Type B pancreatic cell (in vitro differentiated cells): ENCODE results near the gene S100A4. TPM values are rescaled to one million over a fixed set of nuclear protein-coding genes. Genes with fewer than 3 reads are reported as not detected.
"Not testable (repeated sequence)": the region's sequence is repeated elsewhere in the genome, so short reads cannot be mapped to it uniquely, and the experiment has no call there.

ENCODE experiments used
- DNase-seq: peaks from one replicate; pipeline ENCODE4 v3.0.0; 2021; ENCODE audit warnings: mixed read lengths; ENCODE audit not compliant: unreplicated experiment; ENCODE audit errors: extremely low spot score
- H3K27ac Mint-ChIP-seq: 2 replicates; pipeline ENCODE4 v1.8.0; 2021; ENCODE audit warnings: mild to moderate bottlenecking, mixed read lengths
- H3K27me3 Mint-ChIP-seq: 2 replicates; pipeline ENCODE4 v1.8.0; 2021; ENCODE audit warnings: mixed read lengths
- H3K36me3 Mint-ChIP-seq: 2 replicates; pipeline ENCODE4 v1.8.0; 2021; ENCODE audit warnings: mixed read lengths
- H3K4me1 Mint-ChIP-seq: one replicate; pipeline ENCODE4 v1.8.0; 2021; ENCODE audit warnings: mixed read lengths; ENCODE audit not compliant: unreplicated experiment
- H3K4me3 Mint-ChIP-seq: 2 replicates; pipeline ENCODE4 v1.8.0; 2021; ENCODE audit warnings: mild to moderate bottlenecking, mixed read lengths
- H3K9me3 Mint-ChIP-seq: 2 replicates; pipeline ENCODE4 v1.8.0; 2021; ENCODE audit warnings: mixed read lengths
- long read RNA-seq: library from polyadenylated mRNA; unstranded; transcript quantifications from one replicate; pipeline ENCODE4 v2.0.0, GENCODE V29; 2020
- total RNA-seq: library from RNA; stranded (reverse); gene quantifications from 2 replicates; pipeline ENCODE4 v1.2.1, GENCODE V29; 2021; ENCODE audit warnings: low replicate concordance
- TF ChIP-seq, protein P1 (sequence below): fragments of 200-600 bp; sonication (generic); conservative IDR thresholded peaks from 2 replicates; pipeline ENCODE4 v1.5.0; 2021; ENCODE audit warnings: antibody characterized with exemption, mild to moderate bottlenecking

The S100A4 gene
- total RNA-seq = 61.0 and 200 TPM in 2 replicates
- long read RNA-seq, transcript S100A4-204 (3 exons, 600 nt) = major isoform, 41 of 101 reads
- long read RNA-seq, transcript S100A4-203 (3 exons, 573 nt) = minor isoform, 22 of 101 reads
- long read RNA-seq, transcript S100A4-206 (2 exons, 755 nt) = minor isoform, 30 of 101 reads
- long read RNA-seq, partial matches to known transcripts = 2 of 101 reads
- long read RNA-seq, other reads (novel, unspliced or antisense) = 4 of 101 reads

DNA sequence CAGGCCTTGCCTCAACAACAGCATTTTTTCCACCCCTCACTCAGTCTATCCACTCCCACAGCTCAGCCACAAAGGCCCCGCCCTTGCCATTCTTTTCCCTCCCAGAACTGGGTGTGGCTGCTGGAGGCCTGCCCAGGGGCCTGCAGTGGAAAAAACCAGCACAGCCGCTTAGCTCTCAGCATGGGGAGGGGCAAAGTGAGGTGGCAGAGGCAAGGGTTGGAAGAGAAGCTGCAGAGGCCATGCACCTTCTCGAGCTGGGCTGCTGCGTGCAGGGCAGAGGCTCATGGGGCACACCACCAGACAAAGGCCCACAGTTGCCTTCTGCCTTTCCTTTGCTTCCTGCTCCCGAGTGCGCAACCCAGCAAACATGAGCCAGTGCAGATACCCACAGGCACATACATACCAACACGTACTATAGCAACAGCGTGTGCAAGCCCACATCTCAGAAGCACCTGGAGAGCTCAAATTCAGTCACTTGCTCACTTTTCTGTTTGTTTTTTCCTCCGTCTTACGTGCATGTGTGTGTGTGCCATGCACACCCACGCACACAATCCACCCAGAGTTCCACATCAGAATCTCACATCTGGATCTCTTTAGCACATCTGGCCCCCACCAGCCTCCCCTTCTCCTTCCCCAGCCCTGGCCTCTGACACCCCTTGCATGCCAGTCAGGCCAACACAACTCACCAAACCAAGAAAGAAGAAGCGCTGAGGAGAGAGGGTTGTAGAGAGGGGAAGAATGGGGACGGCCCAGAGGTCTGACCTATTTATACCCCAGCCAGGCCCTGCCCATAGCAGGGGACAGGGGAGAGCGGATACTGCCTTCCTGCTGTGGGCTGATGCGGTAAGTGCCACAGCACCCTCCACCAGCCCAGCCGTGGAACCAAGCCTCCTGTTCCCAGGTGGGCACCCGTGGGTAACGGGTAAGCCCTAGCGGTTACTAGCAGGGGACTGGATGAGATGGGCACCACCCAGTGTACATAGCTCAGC is at the start of gene S100A4:
S100A4 (minus strand) TSS at position 740 of the 989 bp plus-strand sequence. CDS start 1,012 bp downstream, outside the sequence.
- Mint-ChIP-seq H3K4me1 (peaks cover 57% of the 10 kb centered on the region), H3K27me3 (no peaks in the 10 kb centered on the region), H3K4me3 (peak within 1 kb of the TSS; percentile 88), H3K27ac (peak within 1 kb of the TSS; percentile 99), H3K36me3 (no peaks in the 10 kb centered on the region), H3K9me3 (no peaks in the 10 kb centered on the region)
- peak; percentile 91 for DNase-seq
- TF ChIP-seq, protein P1, sequence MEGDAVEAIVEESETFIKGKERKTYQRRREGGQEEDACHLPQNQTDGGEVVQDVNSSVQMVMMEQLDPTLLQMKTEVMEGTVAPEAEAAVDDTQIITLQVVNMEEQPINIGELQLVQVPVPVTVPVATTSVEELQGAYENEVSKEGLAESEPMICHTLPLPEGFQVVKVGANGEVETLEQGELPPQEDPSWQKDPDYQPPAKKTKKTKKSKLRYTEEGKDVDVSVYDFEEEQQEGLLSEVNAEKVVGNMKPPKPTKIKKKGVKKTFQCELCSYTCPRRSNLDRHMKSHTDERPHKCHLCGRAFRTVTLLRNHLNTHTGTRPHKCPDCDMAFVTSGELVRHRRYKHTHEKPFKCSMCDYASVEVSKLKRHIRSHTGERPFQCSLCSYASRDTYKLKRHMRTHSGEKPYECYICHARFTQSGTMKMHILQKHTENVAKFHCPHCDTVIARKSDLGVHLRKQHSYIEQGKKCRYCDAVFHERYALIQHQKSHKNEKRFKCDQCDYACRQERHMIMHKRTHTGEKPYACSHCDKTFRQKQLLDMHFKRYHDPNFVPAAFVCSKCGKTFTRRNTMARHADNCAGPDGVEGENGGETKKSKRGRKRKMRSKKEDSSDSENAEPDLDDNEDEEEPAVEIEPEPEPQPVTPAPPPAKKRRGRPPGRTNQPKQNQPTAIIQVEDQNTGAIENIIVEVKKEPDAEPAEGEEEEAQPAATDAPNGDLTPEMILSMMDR = no peak

DNA sequence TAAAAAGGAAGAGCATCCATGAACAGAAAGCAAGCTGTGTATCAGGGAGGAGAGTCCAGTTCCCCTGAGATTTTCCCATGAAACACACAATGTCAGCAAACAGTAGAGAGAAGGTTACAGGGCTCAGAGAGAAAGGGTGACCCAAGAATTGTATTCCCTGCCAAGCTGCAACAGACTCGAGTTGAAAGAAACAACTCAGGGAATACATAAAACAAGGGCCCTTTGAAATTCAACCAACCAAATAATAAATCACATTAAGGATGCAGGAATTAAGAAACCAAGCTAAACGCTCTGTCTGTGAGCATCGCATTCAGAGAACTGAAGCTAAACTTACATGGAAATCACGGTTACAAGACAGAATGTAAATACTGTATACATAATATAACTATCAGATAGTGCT is 47.1 kb upstream of the S100A4 start:
- H3K4me3 Mint-ChIP-seq = no peak overlapping the region
- no peak overlapping the region for H3K27ac Mint-ChIP-seq

DNA sequence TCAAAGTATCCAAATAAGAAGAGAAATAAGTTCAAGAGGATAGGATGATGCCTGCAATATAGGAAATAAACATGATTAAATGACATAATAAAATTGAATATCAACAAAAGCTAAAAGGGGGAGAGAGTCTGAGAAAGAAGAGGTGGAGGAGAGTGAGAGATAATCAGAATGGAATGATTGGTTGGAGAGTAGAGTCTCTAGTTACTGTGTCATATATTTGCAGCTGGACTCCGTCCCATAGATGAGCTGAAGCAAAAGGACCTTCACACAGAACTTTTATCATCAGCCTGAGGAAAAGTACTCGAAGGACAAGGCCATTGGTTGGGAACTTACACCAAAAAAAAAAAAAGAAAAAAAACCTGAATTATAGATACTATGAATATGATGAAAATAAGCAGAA is 42.9 kb upstream of the S100A4 start:
- H3K4me3 Mint-ChIP-seq = no peak overlapping the region
- no peaks in the 10 kb centered on the region for H3K9me3 Mint-ChIP-seq
- DNase-seq = no peak
- no peak overlapping the region for H3K27ac Mint-ChIP-seq
- H3K4me1 Mint-ChIP-seq = peaks cover 7% of the 10 kb centered on the region
- TF ChIP-seq, protein P1 = no peak
- H3K27me3 Mint-ChIP-seq = no peaks in the 10 kb centered on the region
- no peaks in the 10 kb centered on the region for H3K36me3 Mint-ChIP-seq

More for the DNA sequence above, 47.1 kb upstream of the S100A4 start:
- Mint-ChIP-seq H3K27me3 (no peaks in the 10 kb centered on the region), H3K4me1 (peaks cover 4% of the 10 kb centered on the region), H3K36me3 (no peaks in the 10 kb centered on the region), H3K9me3 (no peaks in the 10 kb centered on the region)
- TF ChIP-seq, protein P1 = no peak
- no peak for DNase-seq

DNA sequence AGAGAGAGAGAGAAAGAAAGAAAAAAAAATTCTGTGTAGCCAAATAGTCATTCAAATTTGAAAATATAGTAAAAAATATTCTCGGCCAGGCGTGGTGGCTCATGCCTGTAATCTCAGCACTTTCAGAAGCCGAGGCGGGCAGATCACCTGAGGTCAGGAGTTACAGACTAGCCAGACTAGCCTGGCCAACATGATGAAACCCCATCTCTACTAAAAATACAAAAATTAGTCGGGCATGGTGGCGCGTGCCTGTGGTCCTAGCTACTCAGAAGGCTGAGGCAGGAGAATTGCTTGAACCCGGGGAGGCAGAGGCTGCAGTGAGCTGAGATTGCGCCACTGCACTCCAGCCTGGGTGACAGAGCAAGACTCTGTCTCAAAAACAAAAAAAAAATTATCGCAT is 42.4 kb upstream of the S100A4 start:
- not testable (repeated sequence) for H3K36me3 Mint-ChIP-seq, DNase-seq, H3K9me3 Mint-ChIP-seq, H3K4me3 Mint-ChIP-seq, H3K27me3 Mint-ChIP-seq, H3K4me1 Mint-ChIP-seq, H3K27ac Mint-ChIP-seq

GRCh38 chr1:153587314-153587713 is 41.7 kb upstream of the S100A4 start:
- Mint-ChIP-seq H3K27ac (no peak overlapping the region), H3K36me3 (no peaks in the 10 kb centered on the region), H3K4me3 (no peak overlapping the region), H3K9me3 (no peaks in the 10 kb centered on the region), H3K4me1 (peaks cover 3% of the 10 kb centered on the region), H3K27me3 (no peaks in the 10 kb centered on the region)
- TF ChIP-seq, protein P1 = no peak
- DNase-seq = no peak

DNA sequence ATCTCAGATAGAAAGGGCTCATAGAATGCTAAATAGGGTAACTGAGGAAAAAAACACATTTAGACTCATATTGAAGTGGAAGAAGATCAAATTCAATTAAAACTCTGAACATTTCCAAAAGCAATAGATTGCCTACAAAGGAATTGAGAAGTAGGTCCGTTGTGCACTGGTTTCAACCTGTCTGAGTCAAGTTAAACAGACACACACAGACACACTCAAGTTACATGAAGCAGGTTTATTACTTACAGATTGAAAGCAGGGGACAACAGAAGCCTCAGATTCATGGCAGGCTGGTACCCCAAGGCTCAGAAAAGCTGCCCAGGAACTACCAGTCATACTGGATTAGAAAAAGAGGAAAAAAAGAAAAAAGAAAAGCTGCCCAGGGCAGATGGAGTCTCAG is 40.7 kb upstream of the S100A4 start:
- TF ChIP-seq, protein P1 = no peak
- Mint-ChIP-seq H3K27ac (no peak overlapping the region), H3K27me3 (no peaks in the 10 kb centered on the region), H3K9me3 (no peaks in the 10 kb centered on the region), H3K36me3 (no peaks in the 10 kb centered on the region), H3K4me3 (no peak overlapping the region), H3K4me1 (peaks cover 3% of the 10 kb centered on the region)
- DNase-seq = no peak
